ENCODE data around the gene FOSL1. TPM values are rescaled to one million over a fixed set of nuclear protein-coding genes. Genes with fewer than 3 reads are reported as not detected.

Gene FOSL1
- total RNA-seq, 1 experiment from 2014 or later: 33.7 TPM

GRCh38 chr11:65919141-65919572, 19.0 kb upstream of the FOSL1 start, which contains the start of gene DRAP1:
Gene DRAP1 (plus strand): TSS chr11:65919426. CDS start chr11:65919502, 76 bp downstream.
- Histone ChIP-seq H2BK5ac (ENCODE audit: insufficient read length, low read length) (no peak within 1 kb of the TSS), H2BK12ac (ENCODE audit: insufficient read length, low read depth, low read length) (no peak within 1 kb of the TSS), H2BK15ac (ENCODE audit: low read depth, low read length) (no peak within 1 kb of the TSS), H3K79me1 (ENCODE audit: insufficient read depth, low read depth, low read length, poor library complexity, severe bottlenecking) (no peaks in the 10 kb centered on the region), H3K4me1 (ENCODE audit: insufficient read depth, low read length) (no peaks in the 10 kb centered on the region; the same call in 1 of the 2 replicates), H3K9ac (ENCODE audit: extremely low read depth, insufficient read length, low read length) (peak within 1 kb of the TSS; percentile 81), H3K27ac (ENCODE audit: insufficient read length, low read depth, low read length) (no peak within 1 kb of the TSS), H3K9me3 (ENCODE audit: control insufficient read depth, low read depth, low read length) (no peaks in the 10 kb centered on the region), H2BK20ac (ENCODE audit: low read depth, low read length, poor library complexity, severe bottlenecking) (no peak within 1 kb of the TSS), H3K79me2 (ENCODE audit: insufficient read depth, low read length) (no peaks in the 10 kb centered on the region), H4K91ac (ENCODE audit: insufficient read length, low read depth, low read length) (no peak within 1 kb of the TSS), H3K23ac (ENCODE audit: insufficient read length, low read depth, low read length) (no peak within 1 kb of the TSS), H3K4ac (ENCODE audit: low read depth, low read length) (no peak within 1 kb of the TSS), H4K8ac (replicated peaks; ENCODE audit: insufficient read length, low read depth, low read length) (no peak within 1 kb of the TSS), H3T11ph (ENCODE audit: low read length) (no peak within 1 kb of the TSS), H3K27me3 (ENCODE audit: insufficient read depth, low read length) (no peaks in the 10 kb centered on the region), H3K56ac (ENCODE audit: insufficient read length, low read depth, low read length) (no peak within 1 kb of the TSS), H4K20me1 (ENCODE audit: control insufficient read depth, insufficient read depth, insufficient read length) (no peaks in the 10 kb centered on the region), H2AK5ac (ENCODE audit: insufficient read length, low read length) (no peak within 1 kb of the TSS), H3K14ac (ENCODE audit: insufficient read depth, low read length) (peak within 1 kb of the TSS; percentile 92), H3K4me2 (ENCODE audit: insufficient read depth, insufficient read length, low read length) (peak within 1 kb of the TSS; percentile 60), H3K23me2 (ENCODE audit: insufficient read length, low read depth, low read length, poor library complexity, severe bottlenecking) (peaks cover 11% of the 10 kb centered on the region), H3K18ac (ENCODE audit: insufficient read length, low read depth, low read length) (peak within 1 kb of the TSS; percentile 56), H4K5ac (ENCODE audit: insufficient read length, low read depth, low read length) (no peak within 1 kb of the TSS), H2AFZ (ENCODE audit: low read length) (no peak within 1 kb of the TSS), H2BK120ac (ENCODE audit: low read depth, low read length, poor library complexity, severe bottlenecking) (no peak within 1 kb of the TSS)
- peak; percentile 99 for DNase-seq
- TF ChIP-seq, protein P1, sequence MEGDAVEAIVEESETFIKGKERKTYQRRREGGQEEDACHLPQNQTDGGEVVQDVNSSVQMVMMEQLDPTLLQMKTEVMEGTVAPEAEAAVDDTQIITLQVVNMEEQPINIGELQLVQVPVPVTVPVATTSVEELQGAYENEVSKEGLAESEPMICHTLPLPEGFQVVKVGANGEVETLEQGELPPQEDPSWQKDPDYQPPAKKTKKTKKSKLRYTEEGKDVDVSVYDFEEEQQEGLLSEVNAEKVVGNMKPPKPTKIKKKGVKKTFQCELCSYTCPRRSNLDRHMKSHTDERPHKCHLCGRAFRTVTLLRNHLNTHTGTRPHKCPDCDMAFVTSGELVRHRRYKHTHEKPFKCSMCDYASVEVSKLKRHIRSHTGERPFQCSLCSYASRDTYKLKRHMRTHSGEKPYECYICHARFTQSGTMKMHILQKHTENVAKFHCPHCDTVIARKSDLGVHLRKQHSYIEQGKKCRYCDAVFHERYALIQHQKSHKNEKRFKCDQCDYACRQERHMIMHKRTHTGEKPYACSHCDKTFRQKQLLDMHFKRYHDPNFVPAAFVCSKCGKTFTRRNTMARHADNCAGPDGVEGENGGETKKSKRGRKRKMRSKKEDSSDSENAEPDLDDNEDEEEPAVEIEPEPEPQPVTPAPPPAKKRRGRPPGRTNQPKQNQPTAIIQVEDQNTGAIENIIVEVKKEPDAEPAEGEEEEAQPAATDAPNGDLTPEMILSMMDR (conservative IDR thresholded peaks at IDR 0.05): no peak
- H3K4me1 Mint-ChIP-seq: peaks cover 21 to 28% of the 10 kb centered on the region in 2 experiments
- peaks cover 1 to 25% (median 23%) of the 10 kb centered on the region in 3 experiments; a peak in 6 of 7 replicates for H3K36me3 Mint-ChIP-seq (ENCODE audit: insufficient read depth in 1 of 3, low read depth in 3 of 3)
- peaks cover 4% of the 10 kb centered on the region for H3K27me3 Mint-ChIP-seq (ENCODE audit: low read depth)
- H3K9me3 Mint-ChIP-seq: no peaks in the 10 kb centered on the region; a peak in 1 of 5 replicates
- no CpG with 5 or more reads among the region's 59 CpGs for WGBS (ENCODE audit: extremely low coverage, insufficient read length, low lambda C conversion rate)
- H3K27ac Mint-ChIP-seq: peak within 1 kb of the TSS in 2 of 3 experiments; percentile 72 to 86; a peak in 2 of 7 replicates
- peak within 1 kb of the TSS; percentile 84 to 93 for H3K4me3 Mint-ChIP-seq

Measured in H9 (cell line).